HFF-Myc (cell line): ENCODE results near the gene SHB.

Experiments used
- DNase-seq: peaks from one replicate; pipeline ENCODE4 v3.0.0-alpha.2; 2011; ENCODE audit warnings: low read depth; ENCODE audit errors: extremely low read depth
- H3K4me3 ChIP-seq: replicated peaks from 2 replicates; pipeline ENCODE4 v1.5.1; 2011; ENCODE audit warnings: low read depth, mild to moderate bottlenecking, control low read depth, low read length
- TF ChIP-seq, protein P1 (sequence below): IDR thresholded peaks from 2 replicates; pipeline ENCODE4 v1.5.1; 2012; ENCODE audit warnings: mild to moderate bottlenecking, low read depth, low read length, control low read depth; ENCODE audit errors: missing control alignments

The SHB gene

DNA sequence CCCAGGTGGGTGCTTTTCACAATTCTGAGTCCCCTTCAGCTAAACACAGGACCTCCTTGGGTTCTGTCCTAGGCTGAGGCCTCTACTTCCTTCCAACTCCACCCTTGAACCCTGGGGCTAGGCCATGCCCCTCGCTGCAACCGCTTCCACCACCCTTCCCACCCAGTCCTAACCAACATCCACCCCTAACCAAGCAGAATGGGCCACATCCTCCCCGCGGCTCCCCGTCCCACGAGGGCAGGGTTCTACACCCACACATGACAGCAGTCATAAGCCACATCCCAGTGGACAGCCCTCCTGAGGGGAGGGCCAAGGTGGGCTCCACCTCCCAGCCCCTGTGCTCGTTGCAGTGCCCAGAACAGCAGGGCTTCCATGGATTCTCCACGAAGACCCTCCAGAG lies 65.8 kb downstream of the SHB start:
- no peak overlapping the region for H3K4me3 ChIP-seq
- DNase-seq = no peak
- TF ChIP-seq, protein P1, sequence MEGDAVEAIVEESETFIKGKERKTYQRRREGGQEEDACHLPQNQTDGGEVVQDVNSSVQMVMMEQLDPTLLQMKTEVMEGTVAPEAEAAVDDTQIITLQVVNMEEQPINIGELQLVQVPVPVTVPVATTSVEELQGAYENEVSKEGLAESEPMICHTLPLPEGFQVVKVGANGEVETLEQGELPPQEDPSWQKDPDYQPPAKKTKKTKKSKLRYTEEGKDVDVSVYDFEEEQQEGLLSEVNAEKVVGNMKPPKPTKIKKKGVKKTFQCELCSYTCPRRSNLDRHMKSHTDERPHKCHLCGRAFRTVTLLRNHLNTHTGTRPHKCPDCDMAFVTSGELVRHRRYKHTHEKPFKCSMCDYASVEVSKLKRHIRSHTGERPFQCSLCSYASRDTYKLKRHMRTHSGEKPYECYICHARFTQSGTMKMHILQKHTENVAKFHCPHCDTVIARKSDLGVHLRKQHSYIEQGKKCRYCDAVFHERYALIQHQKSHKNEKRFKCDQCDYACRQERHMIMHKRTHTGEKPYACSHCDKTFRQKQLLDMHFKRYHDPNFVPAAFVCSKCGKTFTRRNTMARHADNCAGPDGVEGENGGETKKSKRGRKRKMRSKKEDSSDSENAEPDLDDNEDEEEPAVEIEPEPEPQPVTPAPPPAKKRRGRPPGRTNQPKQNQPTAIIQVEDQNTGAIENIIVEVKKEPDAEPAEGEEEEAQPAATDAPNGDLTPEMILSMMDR = no peak

DNA sequence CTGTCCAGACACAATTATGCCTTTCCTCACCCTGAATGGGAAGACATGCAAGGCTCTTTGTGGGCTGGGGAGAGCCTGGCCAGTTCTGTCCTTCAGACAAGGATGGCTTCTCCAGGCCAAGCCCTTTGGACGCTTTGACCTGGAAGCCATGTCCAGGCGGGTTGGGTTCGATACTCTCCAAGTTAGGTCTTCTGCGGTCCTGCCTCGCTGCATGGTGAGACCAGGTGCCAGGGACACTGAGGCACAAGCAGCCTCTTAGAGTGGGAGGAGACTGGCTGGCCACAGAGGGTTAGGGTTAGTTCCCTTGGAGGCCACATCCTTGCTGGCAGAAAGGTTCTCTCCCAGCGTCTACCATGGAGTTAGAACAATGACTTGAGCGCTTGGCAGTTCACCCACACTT lies 67.6 kb downstream of the SHB start:
- TF ChIP-seq, protein P1 = no peak
- H3K4me3 ChIP-seq = no peak overlapping the region
- DNase-seq = no peak

DNA sequence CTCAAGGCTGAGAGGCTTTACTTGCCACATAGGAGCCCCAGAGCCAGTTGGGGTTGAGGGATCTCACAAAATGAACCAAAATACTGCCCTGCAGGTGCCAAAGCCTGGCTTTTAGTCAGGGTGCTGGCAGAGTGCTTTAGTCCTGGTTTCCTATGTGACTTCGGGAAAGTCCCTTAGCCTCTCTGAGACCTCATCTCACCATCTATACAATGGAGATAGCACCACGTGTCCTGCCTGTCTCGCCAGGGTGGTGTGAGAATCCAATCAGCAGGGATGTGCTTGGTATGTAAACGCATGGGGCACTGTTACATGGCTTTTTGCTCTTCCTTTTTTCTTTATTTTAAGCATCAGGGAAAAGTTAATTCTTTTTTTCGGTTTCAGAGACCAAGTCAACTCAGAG lies 68.3 kb downstream of the SHB start:
- TF ChIP-seq, protein P1 = no peak
- H3K4me3 ChIP-seq = no peak overlapping the region
- no peak for DNase-seq

DNA sequence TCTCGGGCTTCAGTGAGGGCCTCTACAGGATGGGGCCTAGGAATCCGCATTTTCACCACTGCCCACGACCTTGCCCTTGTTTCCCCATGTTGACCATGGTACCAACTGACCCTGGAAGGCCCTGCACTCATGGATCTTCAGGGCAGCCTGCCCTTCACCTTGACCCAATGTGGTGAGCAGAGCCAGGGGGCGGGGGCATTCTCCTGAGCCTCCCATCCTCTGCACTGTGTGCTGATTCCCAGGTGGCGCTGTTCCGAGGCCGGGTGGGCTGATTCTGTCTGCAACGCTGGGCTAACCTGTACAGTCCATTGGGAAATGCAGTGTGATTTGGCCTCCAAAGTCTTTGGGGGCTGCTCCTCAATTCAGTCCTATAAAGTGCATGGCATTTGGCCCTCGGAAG lies 68.7 kb downstream of the SHB start:
- H3K4me3 ChIP-seq = no peak overlapping the region
- TF ChIP-seq, protein P1 = no peak
- no peak for DNase-seq

DNA sequence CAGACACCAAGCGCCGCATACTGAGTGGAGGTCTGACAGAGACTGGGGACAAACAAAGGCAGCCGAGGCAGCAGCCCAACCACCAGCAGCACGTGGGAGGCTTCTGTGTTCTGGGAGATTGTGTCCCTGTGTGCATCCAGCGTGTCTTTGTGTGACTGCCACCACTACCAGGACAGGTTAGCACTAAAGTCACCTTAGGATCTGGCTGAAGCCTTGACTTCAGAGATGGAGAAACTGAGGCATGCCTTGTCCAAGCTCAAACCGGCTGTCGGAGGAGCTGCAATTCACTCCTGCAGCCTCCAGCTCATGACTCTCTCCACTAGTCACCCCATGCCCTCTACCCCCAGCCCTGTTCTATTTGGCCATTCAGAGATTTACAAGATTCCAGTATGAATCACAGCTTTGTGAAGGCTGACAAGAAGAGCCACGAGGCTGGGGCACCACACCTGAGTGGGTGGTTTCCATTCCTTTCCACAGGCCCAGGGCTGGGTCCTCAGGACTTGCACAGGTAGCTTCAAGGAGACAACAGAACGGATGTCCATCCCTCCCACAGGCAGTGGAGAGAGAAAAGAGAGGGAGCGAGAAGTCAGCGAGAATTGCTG lies 69.3 kb downstream of the SHB start:
- TF ChIP-seq, protein P1 = no peak
- no peak for DNase-seq
- H3K4me3 ChIP-seq = no peak overlapping the region

DNA sequence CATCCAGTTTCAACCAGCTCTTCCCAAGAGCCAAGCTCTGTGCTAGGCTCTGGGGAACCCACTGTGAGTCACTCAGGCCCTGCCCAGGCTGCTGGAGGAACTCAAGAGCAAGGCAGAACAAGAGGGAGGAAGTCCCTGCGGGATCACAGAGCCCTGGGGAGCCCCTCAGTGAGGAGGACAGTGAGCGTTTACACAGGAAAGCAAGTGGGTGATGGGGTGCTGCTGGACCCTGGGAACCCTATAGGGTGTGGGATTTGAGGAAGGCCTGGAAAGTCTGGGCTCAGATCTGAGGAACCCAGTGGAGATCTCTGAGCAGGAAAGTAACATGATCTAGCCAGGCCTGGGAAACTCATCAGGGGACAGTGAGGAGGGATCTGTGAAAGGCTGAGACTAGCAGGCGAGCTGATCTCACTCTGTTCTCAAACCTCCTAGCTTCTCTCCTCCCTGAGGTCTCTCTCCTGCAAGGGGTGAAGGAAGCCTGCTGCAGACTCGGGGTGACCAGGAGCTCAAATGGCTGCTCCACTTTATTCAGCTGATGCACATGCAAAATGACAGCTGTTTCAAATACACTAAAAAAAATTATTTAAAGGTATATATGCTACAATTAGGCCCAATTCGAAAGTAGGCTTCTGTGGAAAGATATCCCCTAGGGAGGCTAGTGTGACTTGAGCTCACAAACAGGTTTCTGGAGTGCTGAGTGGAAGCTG lies 70.0 kb downstream of the SHB start:
- no peak overlapping the region for H3K4me3 ChIP-seq
- no peak for DNase-seq
- TF ChIP-seq, protein P1 = no peak
